ENCODE data around the gene TFDP1. TPM values are rescaled to one million over a fixed set of nuclear protein-coding genes. Genes with fewer than 3 reads are reported as not detected.

TFDP1 gene
- total RNA-seq, 4 donors from 2014 or later, result 24.3 to 164 (median 49.1) TPM

GRCh38 chr13:113564331-113565023 lies 20.1 kb upstream of the TFDP1 start:
- Histone ChIP-seq H3K36me3 (no peaks in the 10 kb centered on the region), H3K27ac (no peak overlapping the region), H3K9me3 (no peaks in the 10 kb centered on the region), H3K4me1 (no peaks in the 10 kb centered on the region), H3K27me3 (no peaks in the 10 kb centered on the region), H3K4me3 (no peak overlapping the region)
- intact Hi-C loops (cut with DNase I; ENCODE audit: low total_unique reads) (loop anchor here (5.0 kb wide), 2 partner anchors 107 to 1152 kb away; no protein-coding TSS in a partner anchor), in situ Hi-C loops (cut with MboI; ENCODE audit: low pct_ligation_motif_present in 1 of 4, low pct_unique_long_range_greater_than_20kb in 1 of 4, low sequenced_read_pairs in 3 of 4) (no loop called here)
- TF ChIP-seq POLR2A (IDR thresholded peaks at IDR 0.05) (no peak), POLR2AphosphoS5 (IDR thresholded peaks at IDR 0.05) (no peak), CTCF (IDR thresholded peaks at IDR 0.05) (no peak), EP300 (IDR thresholded peaks at IDR 0.05; ENCODE audit: low read depth) (no peak)
- 45 to 77% methylated on average over 5 to 17 of the region's 17 CpGs for WGBS, 2 donors (ENCODE audit: low coverage in 1 of 2)
- DNase-seq, result peak; percentile 6

GRCh38 chr13:113565526-113566226 lies 18.9 kb upstream of the TFDP1 start:
- TF ChIP-seq POLR2A (IDR thresholded peaks at IDR 0.05) (no peak), EP300 (IDR thresholded peaks at IDR 0.05; ENCODE audit: low read depth) (no peak), POLR2AphosphoS5 (IDR thresholded peaks at IDR 0.05) (no peak), CTCF (IDR thresholded peaks at IDR 0.05) (no peak)
- no peaks in the 10 kb centered on the region for H3K9me3 ChIP-seq
- no peaks in the 10 kb centered on the region for H3K36me3 ChIP-seq
- in situ Hi-C loops (cut with MboI; ENCODE audit: low pct_ligation_motif_present in 1 of 4, low pct_unique_long_range_greater_than_20kb in 1 of 4, low sequenced_read_pairs in 3 of 4) (no loop called here), intact Hi-C loops (cut with DNase I; ENCODE audit: low total_unique reads) (no loop called here)
- H3K27ac ChIP-seq, result no peak overlapping the region
- H3K4me1 ChIP-seq, result no peaks in the 10 kb centered on the region
- H3K4me3 ChIP-seq, result no peak overlapping the region
- no peaks in the 10 kb centered on the region for H3K27me3 ChIP-seq
- 83 to 90% methylated on average over 2 to 26 of the region's 26 CpGs for WGBS, 2 donors (ENCODE audit: low coverage in 1 of 2)
- peak; percentile 3 for DNase-seq

GRCh38 chr13:113566227-113566561 lies 18.4 kb upstream of the TFDP1 start:
- 86 to 87% methylated on average over 14 to 17 of the region's 17 CpGs for whole genome bisulfite sequencing, 2 donors (ENCODE audit: low coverage in 1 of 2)
- Histone ChIP-seq H3K36me3 (no peaks in the 10 kb centered on the region), H3K4me3 (no peak overlapping the region), H3K27ac (no peak overlapping the region), H3K4me1 (no peaks in the 10 kb centered on the region), H3K9me3 (no peaks in the 10 kb centered on the region), H3K27me3 (no peaks in the 10 kb centered on the region)
- in situ Hi-C loops (cut with MboI; ENCODE audit: low pct_ligation_motif_present in 1 of 4, low pct_unique_long_range_greater_than_20kb in 1 of 4, low sequenced_read_pairs in 3 of 4) (no loop called here), intact Hi-C loops (cut with DNase I; ENCODE audit: low total_unique reads) (no loop called here)
- no peak for DNase-seq
- TF ChIP-seq EP300 (IDR thresholded peaks at IDR 0.05; ENCODE audit: low read depth), result no peak

GRCh38 chr13:113567681-113568080 lies 16.9 kb upstream of the TFDP1 start:
- peak; percentile 3 for DNase-seq
- Histone ChIP-seq H3K27me3 (no peaks in the 10 kb centered on the region), H3K36me3 (no peaks in the 10 kb centered on the region), H3K27ac (no peak overlapping the region), H3K4me3 (no peak overlapping the region), H3K4me1 (no peaks in the 10 kb centered on the region), H3K9me3 (no peaks in the 10 kb centered on the region)
- in situ Hi-C loops (cut with MboI; ENCODE audit: low pct_ligation_motif_present in 1 of 4, low pct_unique_long_range_greater_than_20kb in 1 of 4, low sequenced_read_pairs in 3 of 4) (no loop called here), intact Hi-C loops (cut with DNase I; ENCODE audit: low total_unique reads) (no loop called here)
- WGBS, 2 donors (ENCODE audit: low coverage in 1 of 2), result 70 to 92% methylated on average over 4 of the region's 4 CpGs
- TF ChIP-seq EP300 (IDR thresholded peaks at IDR 0.05; ENCODE audit: low read depth), result no peak
- no peak for TF ChIP-seq POLR2AphosphoS5 (IDR thresholded peaks at IDR 0.05)
- TF ChIP-seq CTCF (IDR thresholded peaks at IDR 0.05), result no peak
- TF ChIP-seq POLR2A (IDR thresholded peaks at IDR 0.05), result no peak

Measured in transverse colon (tissue), 4 donors.